NCI-H1694 treated with DMSO at 0.1 percent for 48 hours (cell line): Measurements from ENCODE around the gene ELOA.
A peak's percentile ranks its signal among the peaks of the same experiment; 100 is the strongest.
"Not testable (repeated sequence)": the region's sequence is repeated elsewhere in the genome, so short reads cannot be mapped to it uniquely, and the experiment has no call there.

Source experiments
- DNase-seq: peaks from one replicate; lab custom pipeline; 2025; lab: John Stamatoyannopoulos, UW

ELOA gene

GRCh38 chr1:23736437-23737134 is 6.7 kb upstream of the ELOA start:
- DNase-seq: no peak

- DNase-seq: no peak
Observed at GRCh38 chr1:23741609-23742008, 1.7 kb upstream of the ELOA start.

- DNase-seq: no peak
Observed at GRCh38 chr1:23742670-23743286, 493 bp upstream of the ELOA start.

- peak; percentile 40 for DNase-seq
Observed at GRCh38 chr1:23745515-23745914, 2.2 kb downstream of the ELOA start.

- DNase-seq: no peak
Observed at GRCh38 chr1:23748016-23748415, 4.7 kb downstream of the ELOA start.

GRCh38 chr1:23751050-23751814 is 8.0 kb downstream of the ELOA start:
- DNase-seq: peak; percentile 44

- no peak for DNase-seq
Observed at GRCh38 chr1:23751815-23752200, 8.5 kb downstream of the ELOA start.

GRCh38 chr1:23752909-23753308 is 9.6 kb downstream of the ELOA start:
- DNase-seq: no peak

GRCh38 chr1:23756676-23757075 is 13.4 kb downstream of the ELOA start:
- no peak for DNase-seq

GRCh38 chr1:23757812-23758211 is 14.5 kb downstream of the ELOA start:
- DNase-seq: no peak

GRCh38 chr1:23759277-23759676 is 16.0 kb downstream of the ELOA start:
- DNase-seq: no peak

GRCh38 chr1:23763041-23763577 is 19.8 kb downstream of the ELOA start:
- no peak for DNase-seq

- no peak for DNase-seq
Observed at GRCh38 chr1:23768733-23769132, 25.5 kb downstream of the ELOA start.

- peak; percentile 26 for DNase-seq
Observed at GRCh38 chr1:23772049-23772853, 29.0 kb downstream of the ELOA start.

GRCh38 chr1:23772854-23773242 is 29.6 kb downstream of the ELOA start:
- DNase-seq: no peak

GRCh38 chr1:23774174-23774880 is 31.1 kb downstream of the ELOA start:
- no peak for DNase-seq

- DNase-seq: no peak
Observed at GRCh38 chr1:23776217-23776616, 32.9 kb downstream of the ELOA start.

GRCh38 chr1:23777979-23778814 is 34.9 kb downstream of the ELOA start, which contains the start of gene PITHD1:
Gene PITHD1, plus strand, starts transcription at chr1:23778418. Its CDS starts 98 bp downstream, at chr1:23778516.
- DNase-seq: peak; percentile 59

- DNase-seq: no peak
Observed at GRCh38 chr1:23779826-23780371, 36.6 kb downstream of the ELOA start.

- DNase-seq: not testable (repeated sequence)
Observed at GRCh38 chr1:23783141-23783540, 39.9 kb downstream of the ELOA start.
